Measurements from ENCODE around the gene CALCOCO2.

GRCh38 chr17:48894886-48895285 lies 64.1 kb downstream of the CALCOCO2 start:
- no peak for TF ChIP-seq CTCF (IDR thresholded peaks at IDR 0.05)
- no peak for TF ChIP-seq POLR2A (IDR thresholded peaks at IDR 0.05)

All from Peyer's patch (tissue), 4 donors.